SK-N-SH (cell line): ENCODE measurements around the gene TOX2. TPM values are rescaled to one million over a fixed set of nuclear protein-coding genes. Genes with fewer than 3 reads are reported as not detected.
A peak's percentile ranks its signal among the peaks of the same experiment; 100 is the strongest.

Experiments
- CTCF ChIA-PET: fragments of 300-600, 350-600 bp; formaldehyde crosslinking; extraction: SDS; loops from one replicate; lab custom pipeline; 2021; lab: Yijun Ruan, JAX
- POLR2A ChIA-PET: fragments of 350-600 bp; sonication (Branson Sonifier 250); formaldehyde crosslinking; extraction: SDS; loops from one replicate; lab custom pipeline; 2020; ENCODE audit warnings: antibody characterized with exemption, inconsistent platforms; lab: Yijun Ruan, JAX
- DNase-seq: peaks from one replicate; pipeline ENCODE4 v3.0.0; 2012
- H2AFZ ChIP-seq: fragments of 200-600 bp; sonication (generic); 2 replicates; pipeline ENCODE4 v1.8.1; 2016; ENCODE audit warnings: antibody characterized with exemption, mild to moderate bottlenecking, low read depth
- H3F3A ChIP-seq: fragments of 200-600 bp; sonication (generic); replicated peaks from 2 replicates; pipeline ENCODE3; 2016; ENCODE audit warnings: antibody characterized with exemption, mild to moderate bottlenecking; ENCODE audit not compliant: insufficient read depth
- H3K27ac ChIP-seq, 2 experiments: fragments of 200-500 bp in 1 of 2; fragments of 200-600 bp in 1 of 2; sonication (Bioruptor generic) in 1 of 2; sonication (generic), shearing (Covaris generic) in 1 of 2; 2 replicates each; pipeline versions ENCODE4 v1.5.1 to v1.6.1; 2014 to 2016; ENCODE audit warnings: low read depth in 2 of 2, inconsistent platforms in 1 of 2, low read length in 1 of 2, mild to moderate bottlenecking in 1 of 2, mixed read lengths in 1 of 2
- H3K27me3 ChIP-seq: fragments of 200-600 bp; sonication (generic), shearing (Covaris generic); 2 replicates; pipeline ENCODE4 v1.6.1; 2016; ENCODE audit warnings: mixed run types; ENCODE audit not compliant: insufficient read depth
- H3K36me3 ChIP-seq, 2 experiments: fragments of 200-500 bp in 1 of 2; fragments of 200-600 bp in 1 of 2; sonication (Bioruptor generic) in 1 of 2; sonication (generic) in 1 of 2; replicated peaks in 1 of 2; 2 replicates each; pipeline versions ENCODE3 to v1.5.1; 2014 to 2016; ENCODE audit warnings: low read length in 1 of 2, mild to moderate bottlenecking in 1 of 2; ENCODE audit not compliant: insufficient read depth in 2 of 2, control insufficient read depth in 1 of 2
- H3K4me1 ChIP-seq, 2 experiments: fragments of 200-500 bp in 1 of 2; fragments of 200-600 bp in 1 of 2; sonication (Bioruptor generic) in 1 of 2; sonication (generic), shearing (Covaris generic) in 1 of 2; 2 replicates each; pipeline versions ENCODE4 v1.5.1 to v1.6.1; 2014 to 2016; ENCODE audit warnings: low read depth in 1 of 2, low read length in 1 of 2, mixed run types in 1 of 2; ENCODE audit not compliant: insufficient read depth in 2 of 2, control insufficient read depth in 1 of 2
- H3K4me2 ChIP-seq: fragments of 200-600 bp; sonication (generic), shearing (Covaris generic); 2 replicates; pipeline ENCODE4 v1.6.1; 2017; ENCODE audit warnings: mixed run types
- H3K4me3 ChIP-seq, 2 experiments: fragments of 200-500 bp in 1 of 2; fragments of 200-600 bp in 1 of 2; sonication (Bioruptor generic) in 1 of 2; sonication (generic), shearing (Covaris generic) in 1 of 2; 2 replicates each; pipeline versions ENCODE4 v1.5.1 to v1.8.1; 2014 to 2016; ENCODE audit warnings: low read depth in 2 of 2, inconsistent platforms in 1 of 2, low read length in 1 of 2, mild to moderate bottlenecking in 1 of 2, mixed read lengths in 1 of 2, moderate library complexity in 1 of 2
- H3K79me2 ChIP-seq: fragments of 200-600 bp; sonication (generic); 2 replicates; pipeline ENCODE4 v1.8.1; 2017; ENCODE audit warnings: mild to moderate bottlenecking; ENCODE audit not compliant: insufficient read depth
- H3K9ac ChIP-seq: fragments of 200-600 bp; sonication (generic); 2 replicates; pipeline ENCODE4 v1.6.1; 2017; ENCODE audit warnings: mixed run types
- H3K9me2 ChIP-seq: fragments of 200-600 bp; sonication (generic); 2 replicates; pipeline ENCODE4 v1.6.1; 2017; ENCODE audit warnings: mixed run types
- H3K9me3 ChIP-seq: fragments of 200-600 bp; sonication (generic); 2 replicates; pipeline ENCODE4 v1.6.1; 2017; ENCODE audit warnings: mixed run types, mild to moderate bottlenecking, moderate library complexity
- H4K20me1 ChIP-seq: fragments of 200-600 bp; sonication (generic); 2 replicates; pipeline ENCODE4 v1.6.1; 2017; ENCODE audit warnings: mild to moderate bottlenecking, mixed run types; ENCODE audit not compliant: insufficient read depth
- EZH2phosphoT487 ChIP-seq: fragments of 200-600 bp; sonication (generic); IDR thresholded peaks from 2 replicates; pipeline ENCODE4 v1.6.1; 2017; ENCODE audit warnings: low read depth, mixed run types, mild to moderate bottlenecking, antibody characterized with exemption, moderate library complexity, borderline replicate concordance
- GABPA ChIP-seq: IDR thresholded peaks from 2 replicates; pipeline ENCODE4 v1.4.0; 2012; ENCODE audit warnings: low read depth, mild to moderate bottlenecking
- IRF3 ChIP-seq: fragments of 150-350 bp; IDR thresholded peaks from 2 replicates; pipeline ENCODE4 v1.6.1; 2016; ENCODE audit warnings: mild to moderate bottlenecking, low read depth, low read length
- NRF1 ChIP-seq: IDR thresholded peaks from 2 replicates; pipeline ENCODE4 v1.6.1; 2012; ENCODE audit warnings: low read depth, mild to moderate bottlenecking, low read length
- PBX3 ChIP-seq: IDR thresholded peaks from 2 replicates; pipeline ENCODE4; 2012
- POLR2AphosphoS5 ChIP-seq: IDR thresholded peaks from 2 replicates; pipeline ENCODE4 v1.6.1; 2012; ENCODE audit warnings: low read depth, low read length
- RAD21 ChIP-seq: IDR thresholded peaks from 2 replicates; pipeline ENCODE4 v1.6.1; 2012; ENCODE audit warnings: mild to moderate bottlenecking, low read length
- RFX5 ChIP-seq: IDR thresholded peaks from 2 replicates; pipeline ENCODE4 v1.6.1; 2012; ENCODE audit warnings: mild to moderate bottlenecking, improper control_type of control experiment, low read length
- SMC3 ChIP-seq: IDR thresholded peaks from 2 replicates; pipeline ENCODE4 v1.6.1; 2012; ENCODE audit warnings: low read depth, low read length, improper control_type of control experiment
- TEAD4 ChIP-seq: IDR thresholded peaks from 2 replicates; pipeline ENCODE4 v1.4.0; 2012; ENCODE audit warnings: mild to moderate bottlenecking, borderline replicate concordance; ENCODE audit not compliant: insufficient read depth
- ZBTB33 ChIP-seq: IDR thresholded peaks from 2 replicates; pipeline ENCODE4 v1.4.0; 2012; ENCODE audit warnings: low read depth, borderline replicate concordance
- WGBS: methylation state at CpG from one replicate; pipeline ENCODE4 v1.1.6; 2017; ENCODE audit warnings: low lambda C conversion rate; 5-methylcytosine and 5-hydroxymethylcytosine counted together
- polyA plus RNA-seq, 3 experiments: library from polyadenylated mRNA; depleted of rRNA; stranded (reverse); fragments of >200 nt; gene quantifications; 2 replicates each; pipeline ENCODE4 v1.2.3, GENCODE V29; 2012

TOX2 gene
- polyA plus RNA-seq, 1 of the 3 experiments (the other 2 are of a cell fraction) = 15.4 TPM

GRCh38 chr20:44033344-44033743 is 118.7 kb downstream of the TOX2 start:
- H3K9me2 ChIP-seq = no peaks in the 10 kb centered on the region
- CTCF ChIA-PET = interaction anchor here (0.6 to 2.1 kb wide), 4 partner anchors 10 to 61 kb away, joined by 3 to 9 read pairs (median 3); no protein-coding TSS in a partner anchor
- no peak overlapping the region for H3K4me2 ChIP-seq
- no peaks in the 10 kb centered on the region for H3F3A ChIP-seq
- POLR2A ChIA-PET = interaction anchor here (1.0 to 1.7 kb wide), 3 partner anchors 15 to 576 kb away, joined by 3 to 5 read pairs (median 5); partner anchors contain the start of gene SRSF6
- H3K79me2 ChIP-seq = no peaks in the 10 kb centered on the region
- H3K4me3 ChIP-seq = no peak overlapping the region
- 74% methylated on average over 2 of the region's 2 CpGs for WGBS
- TF ChIP-seq RAD21 (0 out of 2 replicates have a peak, but pooled peaks have one; percentile 1), RFX5 (no peak), GABPA (no peak)
- H2AFZ ChIP-seq = no peak overlapping the region
- H3K9me3 ChIP-seq = no peaks in the 10 kb centered on the region
- H3K36me3 ChIP-seq = no peaks in the 10 kb centered on the region
- peak overlapping the region in 1 of 2 experiments; percentile 72; a peak in 1 of 4 replicates for H3K27ac ChIP-seq
- H3K9ac ChIP-seq = no peak overlapping the region
- H3K4me1 ChIP-seq = peaks cover 0 to 48% of the 10 kb centered on the region in 2 experiments; a peak in 1 of 4 replicates
- no peaks in the 10 kb centered on the region for H3K27me3 ChIP-seq
- peak; percentile 38 for DNase-seq
- no peaks in the 10 kb centered on the region for H4K20me1 ChIP-seq

- TF ChIP-seq EZH2phosphoT487 = no peak
- no peak for TF ChIP-seq NRF1
- no peak for TF ChIP-seq ZBTB33
- no peak for TF ChIP-seq POLR2AphosphoS5
- TF ChIP-seq SMC3 = no peak
- TF ChIP-seq PBX3 = no peak
- no peak for TF ChIP-seq TEAD4
- no peak for TF ChIP-seq IRF3
Observed at GRCh38 chr20:44033873-44034272, 119.2 kb downstream of the TOX2 start.

More at GRCh38 chr20:44033873-44034272, 119.2 kb downstream of the TOX2 start:
- DNase-seq = no peak
- ChIA-PET POLR2A (interaction anchor here (1.0 kb wide), 1 partner anchor 577 kb away, joined by 3 read pairs; the partner anchor contains the start of gene SRSF6), CTCF (interaction anchor here (2.1 kb wide), 1 partner anchor 15 kb away, joined by 9 read pairs; no protein-coding TSS in a partner anchor)
- no peaks in the 10 kb centered on the region for H3K9me2 ChIP-seq
- no peak overlapping the region for H3K4me2 ChIP-seq
- WGBS = 95% methylated on average over 2 of the region's 4 CpGs
- no peak overlapping the region for H3K4me3 ChIP-seq
- no peaks in the 10 kb centered on the region for H3F3A ChIP-seq
- H2AFZ ChIP-seq = no peak overlapping the region
- H3K36me3 ChIP-seq = no peaks in the 10 kb centered on the region
- no peaks in the 10 kb centered on the region for H3K9me3 ChIP-seq
- no peaks in the 10 kb centered on the region for H4K20me1 ChIP-seq
- H3K4me1 ChIP-seq = peaks cover 0 to 48% of the 10 kb centered on the region in 2 experiments; a peak in 1 of 4 replicates
- H3K79me2 ChIP-seq = no peaks in the 10 kb centered on the region
- H3K9ac ChIP-seq = no peak overlapping the region
- H3K27me3 ChIP-seq = no peaks in the 10 kb centered on the region
- no peak overlapping the region; a peak in 1 of 4 replicates for H3K27ac ChIP-seq
